Activated T-helper 1 cell treated with anti-CD3 and anti-CD28 coated beads, Interleukin-2, amount 50 U/mL, for 16 hours (primary cell): ENCODE data around the gene COX6B1.
"Not testable (repeated sequence)": the region's sequence is repeated elsewhere in the genome, so short reads cannot be mapped to it uniquely, and the experiment has no call there.

Experiments
- DNase-seq, 2 donors: peaks; one replicate each; pipeline ENCODE4 v3.0.0-alpha.2; 2020; ENCODE audit warnings: low read depth in 1 of 2, low spot score in 1 of 2

Gene COX6B1

DNA sequence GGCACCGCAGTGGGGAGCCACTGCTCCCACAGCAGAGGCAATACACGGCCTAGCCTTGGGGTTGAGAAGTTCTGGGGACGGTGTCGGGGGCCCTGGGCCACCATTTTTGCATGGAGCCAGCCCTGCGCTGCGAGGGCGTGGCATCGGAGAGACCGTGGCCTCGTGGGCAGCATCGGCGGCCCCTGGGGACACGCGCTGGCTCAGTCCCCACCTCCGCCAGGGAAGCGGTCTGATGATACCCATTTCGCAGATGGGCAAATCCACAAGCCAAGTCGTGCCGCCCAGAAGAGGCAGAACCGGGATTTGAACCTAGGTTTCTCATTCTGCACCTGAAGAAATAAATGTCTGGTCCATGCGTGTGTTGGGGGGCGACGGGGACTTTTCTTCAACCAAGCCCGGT is 17.0 kb downstream of the COX6B1 start:
- DNase-seq = no peak

GRCh38 chr19:35665604-35666003 is 17.5 kb downstream of the COX6B1 start:
- no peak for DNase-seq

GRCh38 chr19:35666251-35666913 is 18.3 kb downstream of the COX6B1 start, which contains the start of gene UPK1A:
UPK1A (plus strand) TSS chr19:35666517; CDS start chr19:35666813, 296 bp downstream.
- DNase-seq = no peak

DNA sequence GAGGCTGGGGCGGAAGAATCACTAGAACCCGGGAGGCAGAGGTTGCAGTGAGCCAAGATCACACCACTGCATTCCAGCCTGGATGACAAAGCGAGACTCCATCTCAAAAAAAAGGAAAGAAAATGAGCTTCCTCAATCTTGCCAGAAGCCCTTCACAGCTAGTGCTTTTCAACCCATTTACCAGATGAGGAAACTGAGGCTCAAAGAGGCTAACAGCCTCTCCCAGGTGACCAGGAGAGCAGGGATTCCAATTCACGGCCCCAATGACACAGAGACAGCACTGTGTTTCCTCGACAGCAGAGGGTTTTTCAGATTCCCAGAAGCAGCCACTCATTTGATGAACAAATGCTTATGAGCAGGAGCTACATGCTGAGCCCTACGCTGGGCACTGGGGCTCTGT is 21.4 kb downstream of the COX6B1 start:
- no peak for DNase-seq

DNA sequence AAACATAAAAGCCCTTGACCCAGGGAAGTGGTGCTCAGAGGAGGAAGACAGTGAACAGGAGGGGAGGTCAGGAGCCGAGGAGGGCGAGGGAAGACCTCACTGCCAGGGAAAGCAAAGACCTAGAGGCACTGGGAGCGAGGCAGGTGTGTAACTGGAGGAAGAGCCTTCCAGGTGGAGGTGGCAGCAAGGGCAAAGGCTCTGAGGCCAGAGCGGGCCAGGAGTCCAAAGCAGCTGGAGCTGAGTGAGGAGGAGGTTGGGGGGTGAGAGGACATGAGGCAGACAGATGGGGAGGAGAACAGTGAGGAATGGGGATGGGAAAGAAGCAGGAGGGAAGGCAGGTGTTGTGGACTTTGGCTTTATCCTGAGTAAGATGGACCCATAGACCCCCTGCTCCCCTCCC is 21.9 kb downstream of the COX6B1 start:
- no peak for DNase-seq

- DNase-seq = no peak
Measured at GRCh38 chr19:35670686-35671085, 22.6 kb downstream of the COX6B1 start.

DNA sequence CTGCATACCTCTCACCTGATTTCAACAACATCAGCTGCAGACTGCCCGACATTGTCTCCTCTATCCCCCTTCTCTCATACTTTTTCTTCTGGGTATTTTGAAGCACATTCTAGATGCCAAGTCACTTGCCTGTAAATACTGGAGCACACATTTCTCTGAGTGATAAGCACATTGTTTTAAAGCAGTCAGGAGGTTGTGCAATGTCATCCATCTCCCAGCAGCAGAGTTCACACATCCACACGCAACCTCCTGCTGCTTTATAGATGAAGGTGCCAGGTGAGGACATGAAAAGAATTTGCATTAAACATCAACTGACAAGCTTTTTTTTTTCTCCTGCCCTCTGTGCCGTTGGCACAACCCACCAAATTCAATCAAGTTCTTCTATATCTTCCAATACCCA is 23.7 kb downstream of the COX6B1 start:
- no peak for DNase-seq

DNA sequence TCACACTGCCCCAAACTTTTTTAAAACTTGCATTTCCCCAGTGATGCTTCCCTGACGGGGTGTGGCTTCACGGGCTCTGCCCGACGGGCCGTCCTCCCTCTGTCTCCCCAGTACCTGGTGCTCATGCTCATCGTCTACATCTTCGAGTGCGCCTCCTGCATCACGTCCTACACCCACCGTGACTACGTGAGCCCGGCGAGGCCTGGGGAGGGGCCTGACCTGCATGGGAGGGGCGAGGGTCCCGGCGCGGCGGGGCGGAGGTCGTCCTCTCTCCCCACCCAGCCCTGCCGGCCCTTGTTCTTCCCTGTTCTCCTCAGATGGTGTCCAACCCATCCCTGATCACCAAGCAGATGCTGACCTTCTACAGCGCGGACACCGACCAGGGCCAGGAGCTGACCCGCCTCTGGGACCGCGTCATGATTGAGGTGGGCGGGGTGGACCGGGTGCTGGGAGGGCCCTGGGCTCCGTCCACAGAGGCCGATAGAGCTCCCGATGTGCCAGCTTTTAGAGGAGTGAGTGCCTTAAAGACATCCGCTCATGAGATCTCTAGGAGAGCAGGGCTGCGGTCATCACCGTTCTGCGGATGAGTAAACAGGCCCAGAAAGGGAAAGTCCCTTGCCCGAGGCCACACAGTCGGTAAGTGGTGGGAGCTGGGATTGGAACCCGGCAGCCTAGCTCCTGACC is 25.1 kb downstream of the COX6B1 start:
- DNase-seq = peak in 1 of 2 donors; percentile 15

DNA sequence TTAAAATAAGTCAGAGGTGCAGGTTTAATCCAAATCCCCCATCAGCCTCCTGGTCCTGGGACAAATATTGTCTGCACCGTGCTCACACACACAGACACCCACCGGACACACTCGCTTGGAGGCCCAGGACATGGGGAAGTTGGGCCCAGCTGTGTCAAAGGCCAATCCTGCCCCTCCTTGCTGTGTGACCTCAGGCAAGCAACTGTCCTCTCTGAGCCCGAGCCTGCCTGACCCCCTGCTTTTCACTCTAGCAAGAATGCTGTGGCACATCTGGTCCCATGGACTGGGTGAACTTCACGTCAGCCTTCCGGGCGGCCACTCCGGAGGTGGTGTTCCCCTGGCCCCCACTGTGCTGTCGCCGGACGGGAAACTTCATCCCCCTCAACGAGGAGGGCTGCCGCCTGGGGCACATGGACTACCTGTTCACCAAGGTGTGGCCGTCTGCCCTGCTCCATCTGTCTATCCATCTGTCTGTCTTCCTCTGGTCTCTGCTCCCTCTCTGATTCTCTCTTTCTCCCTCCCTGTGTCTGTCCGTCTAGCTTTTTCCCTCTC is 27.5 kb downstream of the COX6B1 start:
- DNase-seq = no peak

- DNase-seq = no peak
Measured at GRCh38 chr19:35689836-35690235, 41.7 kb downstream of the COX6B1 start.

- DNase-seq = not testable (repeated sequence)
Measured at GRCh38 chr19:35691106-35691505, 43.0 kb downstream of the COX6B1 start.

DNA sequence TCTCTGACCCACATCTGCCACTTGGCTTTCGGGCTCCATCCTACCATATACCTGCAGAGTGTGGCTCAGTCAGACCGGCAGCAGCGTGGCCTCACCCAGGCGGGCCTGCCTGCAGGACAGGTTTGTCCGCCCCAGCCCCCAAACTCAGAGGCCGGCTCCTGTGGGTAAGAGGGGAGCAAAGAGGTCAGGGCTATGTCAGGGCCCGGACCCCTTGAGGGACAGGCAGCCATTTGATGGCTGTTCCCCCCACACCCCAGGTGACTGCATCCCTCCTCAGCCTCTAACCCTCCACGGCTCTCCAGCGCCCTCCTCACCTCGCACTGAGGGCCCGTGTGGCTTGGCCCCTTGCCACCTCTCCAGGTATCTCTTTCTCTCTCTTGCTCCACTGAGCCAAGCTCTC is 43.9 kb downstream of the COX6B1 start:
- DNase-seq = no peak

GRCh38 chr19:35693422-35693821 is 45.3 kb downstream of the COX6B1 start:
- DNase-seq = no peak

DNA sequence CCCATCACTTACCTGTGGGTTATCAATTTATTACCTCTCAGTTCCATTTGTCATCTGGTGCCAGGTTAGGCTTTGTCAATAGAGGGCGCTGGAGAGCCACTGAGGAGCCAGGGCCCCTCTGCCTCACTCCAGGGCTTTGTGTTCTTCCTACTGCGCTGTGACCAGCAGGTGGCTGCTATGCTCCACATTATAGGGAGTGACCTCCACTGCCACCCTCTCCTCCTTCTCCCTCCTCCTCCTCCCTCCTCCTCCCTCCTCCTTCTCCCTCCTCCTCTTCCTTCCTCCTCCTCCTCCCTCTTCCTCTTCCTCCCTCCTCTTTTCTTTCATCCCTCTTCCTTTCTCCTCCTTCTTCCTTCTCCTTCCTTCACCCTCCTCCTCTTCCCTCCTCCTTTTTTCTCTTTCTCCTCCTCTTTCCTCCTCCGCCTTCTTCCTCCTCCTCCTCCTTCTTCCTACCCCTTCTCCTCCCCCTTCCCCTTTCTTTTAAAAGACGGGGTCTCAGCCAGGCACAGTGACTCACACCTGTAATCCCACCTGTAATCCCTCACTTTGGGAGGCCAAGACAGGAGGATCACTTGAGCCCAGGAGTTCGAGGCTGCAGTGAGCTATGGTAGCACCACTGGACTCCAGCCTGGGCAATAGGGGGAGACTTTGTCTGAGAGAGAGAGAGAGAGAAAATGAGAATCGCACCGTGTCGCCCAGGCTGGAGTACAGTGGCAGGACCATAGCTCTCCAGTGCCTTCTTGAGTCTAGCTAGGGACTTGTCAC is 45.9 kb downstream of the COX6B1 start:
- DNase-seq = peak; percentile 80 to 81

- no peak for DNase-seq
Measured at GRCh38 chr19:35695895-35696422, 47.8 kb downstream of the COX6B1 start.

DNA sequence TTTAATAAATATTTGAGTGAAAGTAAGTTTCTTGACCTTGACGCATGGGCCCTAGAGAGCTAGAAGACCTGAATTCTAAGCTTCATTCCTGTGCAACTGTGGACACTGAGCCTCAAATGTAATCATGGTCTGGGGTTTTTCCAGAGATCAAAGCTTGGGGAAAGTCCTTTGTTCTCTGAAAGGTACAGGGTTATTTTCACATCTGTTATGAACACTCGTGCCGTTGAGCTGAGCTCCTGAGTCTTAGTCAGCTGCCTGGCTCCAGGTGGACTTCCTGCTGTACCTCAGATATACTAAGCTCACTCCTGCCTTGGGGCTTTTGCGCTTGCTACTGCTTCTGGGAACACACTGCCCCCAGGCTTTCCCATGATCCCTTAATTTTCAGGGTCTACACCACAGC is 48.7 kb downstream of the COX6B1 start:
- no peak for DNase-seq

GRCh38 chr19:35702223-35703012 is 54.3 kb downstream of the COX6B1 start:
- peak; percentile 79 to 86 for DNase-seq

- DNase-seq = no peak
Measured at GRCh38 chr19:35703343-35703742, 55.2 kb downstream of the COX6B1 start.

DNA sequence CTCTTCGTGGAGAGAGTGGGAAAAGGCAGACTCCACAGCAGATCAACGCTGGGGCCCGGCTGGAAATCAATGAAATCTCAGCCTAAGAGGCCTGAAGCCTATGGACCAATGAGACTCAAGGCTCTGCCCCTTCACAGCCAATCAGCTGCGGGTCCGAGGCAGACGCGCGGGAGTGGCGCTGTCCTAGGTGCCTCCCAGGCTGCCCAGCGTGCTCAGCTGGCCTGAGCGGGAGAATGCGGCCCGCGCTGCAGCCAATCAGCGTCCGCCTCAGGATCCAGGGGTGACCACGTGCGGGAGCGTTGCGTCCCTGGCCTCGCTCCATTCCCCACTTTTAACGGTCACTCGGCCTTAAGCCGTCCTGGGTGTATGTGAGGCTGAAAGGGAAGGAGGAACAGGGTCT is 56.1 kb downstream of the COX6B1 start, which contains the start of gene ZBTB32:
Gene ZBTB32, plus strand, starts transcription at position 341 of the 400 bp plus-strand sequence. CDS start 10,069 bp downstream, outside the sequence.
- no peak for DNase-seq
